Peyer's patch (tissue), 4 donors: ENCODE results near the gene ANKS1A. TPM values are rescaled to one million over a fixed set of nuclear protein-coding genes. Genes with fewer than 3 reads are reported as not detected.

Experiments used
- DNase-seq, 3 donors: peaks; one replicate each; pipeline ENCODE4 v3.0.0-alpha.2; 2017 to 2019
- H3K27ac ChIP-seq, 4 donors: fragments of 200-600 bp; sonication (generic); one replicate each; pipeline ENCODE4 v1.5.1; 2016 to 2019
- H3K27me3 ChIP-seq, 2 donors: fragments of 200-600 bp; sonication (generic); one replicate each; pipeline ENCODE4 v1.5.1; 2019
- H3K36me3 ChIP-seq, 3 donors: fragments of 200-600 bp; sonication (generic); one replicate each; pipeline ENCODE4 v1.5.1; 2016 to 2019
- H3K4me1 ChIP-seq, 4 donors: fragments of 200-600 bp; sonication (generic); one replicate each; pipeline ENCODE4 v1.5.1; 2016 to 2019
- H3K4me3 ChIP-seq, 4 donors: fragments of 200-600 bp; sonication (generic); 1 replicate in 3 of 4; 2 replicates in 1 of 4; pipeline ENCODE4 v1.5.1; 2016 to 2019; ENCODE audit warnings: mild to moderate bottlenecking in 1 of 4
- H3K9me3 ChIP-seq, 4 donors: fragments of 200-600 bp; sonication (generic); one replicate each; pipeline ENCODE4 v1.5.1; 2016 to 2019; ENCODE audit warnings: mild to moderate bottlenecking in 1 of 4
- POLR2A ChIP-seq, 2 donors: fragments of 450-650 bp; IDR thresholded peaks; one replicate each; pipeline ENCODE4 v1.5.1; 2017; ENCODE audit warnings: antibody characterized with exemption in 2 of 2, mild to moderate bottlenecking in 2 of 2, moderate library complexity in 2 of 2
- total RNA-seq, 4 donors: library from RNA; depleted of rRNA; stranded (reverse); fragments of >200 nt; gene quantifications; one replicate each; pipeline ENCODE4 v1.1.0, GENCODE V29; 2016
- TF ChIP-seq, protein P1 (sequence below), 6 experiments: fragments of 450-650 bp in 4 of 6; fragments of 200-600 bp in 2 of 6; sonication (generic) in 1 of 6; IDR thresholded peaks; one replicate each; pipeline ENCODE4 v1.5.1; 2017 to 2019; ENCODE audit warnings: antibody characterized with exemption in 6 of 6, mild to moderate bottlenecking in 3 of 6, moderate library complexity in 1 of 6

ANKS1A gene
- total RNA-seq, 4 donors from 2014 or later, result 24.3 to 42.1 (median 31.9) TPM

DNA sequence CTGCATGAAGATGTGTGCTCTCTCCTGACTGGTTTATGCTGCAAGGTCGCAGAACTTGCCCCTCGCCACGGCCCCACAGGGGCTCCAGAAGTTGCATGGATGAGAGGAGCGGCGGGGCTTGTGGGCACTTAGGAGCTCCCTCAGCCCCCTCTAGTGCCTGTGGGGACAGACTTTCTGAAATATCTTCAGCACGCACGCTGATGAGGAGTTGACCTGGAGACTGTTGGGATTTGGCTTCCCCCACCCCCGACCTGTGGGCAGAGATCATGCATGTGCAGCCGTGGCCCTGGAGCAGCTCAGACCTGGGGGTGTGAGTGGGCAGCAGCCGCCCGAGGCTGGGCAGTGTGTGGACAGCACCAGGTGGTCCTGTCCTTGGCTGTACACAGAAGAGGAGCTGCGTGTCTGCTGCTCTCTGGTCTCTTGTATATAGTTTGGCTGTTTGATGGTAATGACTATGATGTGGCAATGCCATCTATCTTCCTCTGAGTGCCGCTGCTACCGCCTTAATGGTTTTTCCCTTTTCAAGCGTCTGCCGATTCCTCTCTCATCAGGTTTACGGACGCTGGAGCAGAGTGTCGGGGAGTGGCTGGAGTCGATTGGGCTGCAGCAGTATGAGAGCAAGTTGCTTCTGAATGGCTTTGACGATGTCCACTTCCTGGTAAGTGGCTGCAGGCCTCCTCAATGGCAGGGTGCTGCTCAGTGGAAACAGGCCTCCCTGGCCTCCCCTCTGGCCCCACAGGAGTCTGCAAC lies 170.7 kb downstream of the ANKS1A start:
- Histone ChIP-seq H3K27ac (no peak overlapping the region), H3K9me3 (no peaks in the 10 kb centered on the region), H3K36me3 (peaks cover 0 to 71% (median 0%) of the 10 kb centered on the region in 3 donors), H3K4me1 (no peaks in the 10 kb centered on the region), H3K4me3 (peak overlapping the region in 1 of 4 donors; percentile 12), H3K27me3 (no peaks in the 10 kb centered on the region)
- DNase-seq, result no peak
- TF ChIP-seq, protein P1, sequence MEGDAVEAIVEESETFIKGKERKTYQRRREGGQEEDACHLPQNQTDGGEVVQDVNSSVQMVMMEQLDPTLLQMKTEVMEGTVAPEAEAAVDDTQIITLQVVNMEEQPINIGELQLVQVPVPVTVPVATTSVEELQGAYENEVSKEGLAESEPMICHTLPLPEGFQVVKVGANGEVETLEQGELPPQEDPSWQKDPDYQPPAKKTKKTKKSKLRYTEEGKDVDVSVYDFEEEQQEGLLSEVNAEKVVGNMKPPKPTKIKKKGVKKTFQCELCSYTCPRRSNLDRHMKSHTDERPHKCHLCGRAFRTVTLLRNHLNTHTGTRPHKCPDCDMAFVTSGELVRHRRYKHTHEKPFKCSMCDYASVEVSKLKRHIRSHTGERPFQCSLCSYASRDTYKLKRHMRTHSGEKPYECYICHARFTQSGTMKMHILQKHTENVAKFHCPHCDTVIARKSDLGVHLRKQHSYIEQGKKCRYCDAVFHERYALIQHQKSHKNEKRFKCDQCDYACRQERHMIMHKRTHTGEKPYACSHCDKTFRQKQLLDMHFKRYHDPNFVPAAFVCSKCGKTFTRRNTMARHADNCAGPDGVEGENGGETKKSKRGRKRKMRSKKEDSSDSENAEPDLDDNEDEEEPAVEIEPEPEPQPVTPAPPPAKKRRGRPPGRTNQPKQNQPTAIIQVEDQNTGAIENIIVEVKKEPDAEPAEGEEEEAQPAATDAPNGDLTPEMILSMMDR (IDR thresholded peaks at IDR 0.05), result no peak
- no peak for TF ChIP-seq POLR2A (IDR thresholded peaks at IDR 0.05)

DNA sequence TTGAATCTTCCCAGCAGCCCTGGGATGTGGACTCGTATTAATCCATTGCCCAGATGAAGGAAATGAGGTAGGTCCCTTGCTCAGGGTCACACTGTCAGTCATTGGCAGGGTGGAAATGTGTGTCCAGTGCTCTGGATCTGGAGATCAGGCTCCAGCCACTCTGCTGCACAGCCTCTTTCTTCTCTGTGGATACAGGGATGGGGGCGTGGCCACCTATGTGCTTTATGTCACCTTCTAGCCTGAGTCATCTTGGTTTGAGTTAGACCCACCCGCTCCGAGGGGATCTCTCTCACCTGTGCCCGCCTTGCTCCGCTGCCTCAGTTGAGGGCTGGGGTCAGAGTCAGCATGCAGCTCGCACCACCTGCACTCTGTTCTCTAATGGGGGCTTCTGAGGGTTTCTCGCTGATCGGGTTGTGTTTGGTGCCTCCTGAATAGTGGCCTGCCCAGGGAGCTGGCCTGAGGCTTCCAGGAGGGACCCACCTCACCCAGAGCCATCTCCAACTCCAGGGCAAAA lies 172.1 kb downstream of the ANKS1A start:
- no peak overlapping the region for H3K4me3 ChIP-seq
- H3K27me3 ChIP-seq, result no peaks in the 10 kb centered on the region
- H3K27ac ChIP-seq, result no peak overlapping the region
- peaks cover 0 to 83% (median 0%) of the 10 kb centered on the region in 3 donors for H3K36me3 ChIP-seq
- DNase-seq, result no peak
- H3K9me3 ChIP-seq, result no peaks in the 10 kb centered on the region
- no peaks in the 10 kb centered on the region for H3K4me1 ChIP-seq
- TF ChIP-seq, protein P1 (IDR thresholded peaks at IDR 0.05), result no peak
- TF ChIP-seq POLR2A (IDR thresholded peaks at IDR 0.05), result no peak

DNA sequence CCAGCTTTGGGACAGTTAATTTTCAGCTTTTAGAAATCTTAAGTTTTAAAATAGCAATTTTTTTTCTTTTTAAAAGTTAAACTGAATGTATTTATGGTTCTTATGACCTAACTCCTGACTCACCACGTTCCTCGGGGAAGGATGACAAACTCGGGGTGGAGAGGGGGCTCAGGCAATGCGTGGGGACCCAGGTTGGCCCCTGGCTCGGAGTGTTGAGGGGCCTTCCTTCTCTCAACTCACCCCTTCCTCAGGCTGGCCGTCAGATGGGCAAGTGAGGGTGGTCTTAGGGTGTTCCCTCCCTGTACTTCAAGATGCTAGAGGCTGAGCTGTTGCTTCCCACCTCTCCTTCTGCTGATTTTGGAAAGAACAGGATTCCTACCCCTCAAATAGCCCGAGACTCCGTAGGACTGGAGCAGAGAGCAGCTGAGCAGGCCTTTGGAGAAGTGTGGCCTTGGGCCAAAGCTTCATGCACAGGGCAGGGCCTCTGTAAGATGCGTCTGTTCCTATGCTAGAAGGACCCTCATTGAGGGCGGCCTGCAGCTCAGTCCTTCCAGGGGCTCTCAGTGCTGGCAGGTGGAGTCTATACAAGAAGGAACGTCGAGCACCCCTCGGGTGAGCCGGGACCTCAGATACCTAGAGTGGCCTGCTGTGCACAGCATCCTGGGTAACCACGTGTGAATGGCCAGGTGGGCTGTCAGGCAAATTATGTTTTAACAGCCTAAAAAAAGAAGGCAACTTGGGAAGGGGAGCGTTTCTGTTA lies 172.8 kb downstream of the ANKS1A start:
- Histone ChIP-seq H3K27ac (no peak overlapping the region), H3K4me1 (no peaks in the 10 kb centered on the region), H3K9me3 (no peaks in the 10 kb centered on the region), H3K27me3 (no peaks in the 10 kb centered on the region), H3K4me3 (no peak overlapping the region), H3K36me3 (peaks cover 0 to 87% (median 0%) of the 10 kb centered on the region in 3 donors)
- DNase-seq, result no peak
- TF ChIP-seq, protein P1 (IDR thresholded peaks at IDR 0.05), result no peak
- no peak for TF ChIP-seq POLR2A (IDR thresholded peaks at IDR 0.05)

DNA sequence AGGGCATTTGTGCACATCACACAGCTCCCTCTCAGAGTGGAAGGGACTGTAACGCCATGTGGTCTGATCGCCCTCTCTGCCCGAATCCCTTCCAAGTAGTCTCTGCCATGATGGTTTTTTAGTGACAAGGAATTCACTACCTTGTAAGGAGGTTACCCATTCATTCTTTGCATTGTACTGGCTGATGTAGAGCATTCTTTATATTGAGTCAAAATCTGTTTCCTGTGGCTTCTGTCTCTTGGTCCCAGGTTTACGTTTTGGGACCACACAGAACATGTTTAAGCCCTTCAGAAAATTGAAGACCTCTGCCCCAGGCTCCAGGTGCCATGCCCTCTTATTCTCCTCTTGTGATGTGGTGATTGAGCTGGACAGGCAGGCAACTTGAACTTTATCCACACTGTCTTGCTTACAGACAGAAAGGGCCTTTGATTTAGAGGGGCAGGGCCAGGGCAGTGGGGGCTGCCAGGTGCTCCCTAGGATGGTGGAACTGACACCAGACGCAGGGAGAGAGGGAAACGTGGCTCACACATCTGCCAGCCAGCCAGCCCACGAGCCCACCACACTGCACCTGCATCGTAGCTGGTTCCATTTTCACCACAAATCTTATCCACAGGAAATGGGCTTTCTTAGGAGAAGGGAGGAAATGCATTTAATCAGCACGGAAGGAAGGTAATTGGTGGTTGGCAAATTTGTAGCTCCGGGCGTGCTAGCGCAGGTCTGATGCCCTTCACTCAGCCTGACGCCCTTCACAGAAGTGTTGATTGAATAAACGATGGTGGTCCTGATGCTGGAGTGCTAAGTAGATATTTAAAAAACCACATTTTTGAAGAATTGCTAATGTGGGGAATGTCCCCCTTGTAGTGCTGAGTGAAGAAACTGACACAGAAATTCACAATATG lies 173.9 kb downstream of the ANKS1A start:
- no peak for DNase-seq
- no peak overlapping the region for H3K27ac ChIP-seq
- no peaks in the 10 kb centered on the region for H3K27me3 ChIP-seq
- TF ChIP-seq POLR2A (IDR thresholded peaks at IDR 0.05), result no peak
- TF ChIP-seq, protein P1 (IDR thresholded peaks at IDR 0.05), result no peak
- H3K36me3 ChIP-seq, result peaks cover 0 to 82% (median 0%) of the 10 kb centered on the region in 3 donors
- no peaks in the 10 kb centered on the region for H3K4me1 ChIP-seq
- H3K4me3 ChIP-seq, result no peak overlapping the region
- no peaks in the 10 kb centered on the region for H3K9me3 ChIP-seq

DNA sequence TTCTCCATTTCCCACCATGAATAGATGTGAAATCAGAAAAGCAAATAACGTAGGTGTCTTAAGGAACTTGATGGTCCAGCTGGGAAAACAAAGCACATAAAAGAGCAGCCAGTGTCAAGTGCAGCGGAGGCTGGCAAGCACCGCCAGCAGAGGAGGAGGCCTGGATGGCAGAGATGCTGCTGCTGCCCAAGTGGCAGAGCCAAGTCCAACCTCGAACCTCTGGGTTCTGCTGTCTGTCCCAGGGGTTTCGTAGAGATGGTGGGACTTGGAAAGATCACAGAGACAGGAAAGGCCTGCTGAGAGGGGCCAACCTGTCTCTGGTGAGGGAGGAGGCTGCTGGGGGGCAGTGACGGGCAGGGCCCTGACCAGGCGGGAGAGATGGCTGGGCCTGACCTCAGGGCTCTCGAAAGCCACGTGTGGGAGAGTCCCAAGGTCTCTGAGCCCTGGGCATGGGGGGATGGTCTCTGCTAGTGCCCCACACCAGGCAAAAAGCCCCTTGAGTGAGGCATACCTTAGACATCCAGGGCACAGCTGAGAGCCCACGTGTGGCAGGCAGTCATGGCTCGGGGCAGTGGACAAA lies 174.7 kb downstream of the ANKS1A start:
- Histone ChIP-seq H3K9me3 (no peaks in the 10 kb centered on the region), H3K27ac (peak overlapping the region in 1 of 4 donors; percentile 22), H3K4me1 (no peaks in the 10 kb centered on the region), H3K4me3 (no peak overlapping the region), H3K27me3 (no peaks in the 10 kb centered on the region), H3K36me3 (peaks cover 0 to 74% (median 0%) of the 10 kb centered on the region in 3 donors)
- DNase-seq, result no peak
- TF ChIP-seq, protein P1 (IDR thresholded peaks at IDR 0.05), result no peak
- no peak for TF ChIP-seq POLR2A (IDR thresholded peaks at IDR 0.05)
